OCI-M2 (cell line): ENCODE results near the gene CAPZA3.
"Not testable (repeated sequence)": the region's sequence is repeated elsewhere in the genome, so short reads cannot be mapped to it uniquely, and the experiment has no call there.

Experiments used
- DNase-seq: peaks from one replicate; lab custom pipeline; 2025; ENCODE audit not compliant: unreplicated experiment; lab: John Stamatoyannopoulos, UW

Gene CAPZA3

GRCh38 chr12:18737819-18738218, at the start of gene CAPZA3, which contains the start of gene PLCZ1:
Gene CAPZA3 (plus strand): TSS chr12:18738119. CDS start chr12:18738269, 150 bp downstream.
Gene PLCZ1 (minus strand): TSS chr12:18738012. CDS start chr12:18737371, 641 bp downstream.
- DNase-seq, result no peak

- no peak for DNase-seq
Observed at GRCh38 chr12:18689771-18690170, 48.1 kb upstream of the CAPZA3 start.

GRCh38 chr12:18690653-18691052, 47.3 kb upstream of the CAPZA3 start:
- DNase-seq, result no peak

GRCh38 chr12:18693986-18694385, 43.9 kb upstream of the CAPZA3 start:
- not testable (repeated sequence) for DNase-seq

GRCh38 chr12:18696971-18697602, 40.8 kb upstream of the CAPZA3 start:
- no peak for DNase-seq

GRCh38 chr12:18700271-18700670, 37.6 kb upstream of the CAPZA3 start:
- no peak for DNase-seq

- DNase-seq, result no peak
Observed at GRCh38 chr12:18703321-18703720, 34.6 kb upstream of the CAPZA3 start.

GRCh38 chr12:18703911-18704310, 34.0 kb upstream of the CAPZA3 start:
- no peak for DNase-seq

GRCh38 chr12:18706798-18707197, 31.1 kb upstream of the CAPZA3 start:
- DNase-seq, result no peak

- no peak for DNase-seq
Observed at GRCh38 chr12:18716236-18716635, 21.7 kb upstream of the CAPZA3 start.

- DNase-seq, result no peak
Observed at GRCh38 chr12:18718462-18718861, 19.5 kb upstream of the CAPZA3 start.

- no peak for DNase-seq
Observed at GRCh38 chr12:18719922-18720510, 17.9 kb upstream of the CAPZA3 start.

GRCh38 chr12:18720690-18721089, 17.2 kb upstream of the CAPZA3 start:
- DNase-seq, result no peak

GRCh38 chr12:18721452-18721851, 16.5 kb upstream of the CAPZA3 start:
- DNase-seq, result no peak

GRCh38 chr12:18723752-18724151, 14.2 kb upstream of the CAPZA3 start:
- no peak for DNase-seq

GRCh38 chr12:18731156-18731555, 6.8 kb upstream of the CAPZA3 start:
- no peak for DNase-seq

GRCh38 chr12:18747895-18748294, 10.0 kb downstream of the CAPZA3 start:
- DNase-seq, result no peak

GRCh38 chr12:18749386-18749957, 11.6 kb downstream of the CAPZA3 start:
- no peak for DNase-seq

- DNase-seq, result no peak
Observed at GRCh38 chr12:18750085-18750484, 12.2 kb downstream of the CAPZA3 start.

- no peak for DNase-seq
Observed at GRCh38 chr12:18751866-18752265, 13.9 kb downstream of the CAPZA3 start.

GRCh38 chr12:18752280-18752920, 14.5 kb downstream of the CAPZA3 start:
- no peak for DNase-seq

GRCh38 chr12:18752947-18753346, 15.0 kb downstream of the CAPZA3 start:
- DNase-seq, result no peak
